ENCODE data around the gene KLK1. TPM values are rescaled to one million over a fixed set of nuclear protein-coding genes. Genes with fewer than 3 reads are reported as not detected.
A peak's percentile ranks its signal among the peaks of the same experiment; 100 is the strongest.

KLK1 gene
- total RNA-seq, 2 donors from 2014 or later: 104 to 130 TPM

DNA sequence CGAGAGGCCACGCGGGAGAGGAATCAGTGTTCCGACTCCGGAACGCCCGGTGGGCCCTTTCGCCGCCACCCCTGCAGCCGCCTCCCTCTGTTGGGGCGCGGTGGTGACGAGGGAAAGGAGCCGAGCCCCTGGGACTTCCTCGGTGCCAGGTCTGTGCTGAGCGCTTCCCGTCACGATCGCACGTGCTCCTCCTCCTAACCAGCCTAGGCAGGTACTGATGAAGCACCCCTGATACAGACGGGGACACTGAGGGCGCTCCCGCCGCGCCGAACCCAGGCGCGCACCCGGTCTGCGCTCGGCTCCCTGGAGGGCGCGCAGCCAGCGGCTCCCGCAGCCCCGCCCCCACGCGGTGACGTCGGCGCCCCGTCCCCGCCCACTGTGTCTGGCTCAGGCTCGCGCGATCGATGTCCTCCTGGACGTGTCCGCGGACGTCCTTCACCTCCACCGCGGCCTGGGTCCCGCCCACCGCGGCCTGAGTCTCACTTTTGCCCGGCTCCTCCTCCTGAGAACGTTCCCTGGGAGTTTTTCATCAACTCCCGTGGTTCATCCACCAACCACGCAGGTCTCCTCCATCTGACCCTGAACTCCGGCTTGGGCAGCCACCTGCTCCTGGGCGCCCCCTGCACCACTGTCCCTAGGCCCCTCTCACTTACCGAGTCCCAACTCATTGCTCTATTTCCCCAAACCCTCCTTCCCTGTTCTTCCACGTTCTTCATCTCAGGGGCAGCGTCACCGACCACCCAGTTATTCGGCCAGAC lies 12.4 kb upstream of the KLK1 start:
- TF ChIP-seq, protein P1, sequence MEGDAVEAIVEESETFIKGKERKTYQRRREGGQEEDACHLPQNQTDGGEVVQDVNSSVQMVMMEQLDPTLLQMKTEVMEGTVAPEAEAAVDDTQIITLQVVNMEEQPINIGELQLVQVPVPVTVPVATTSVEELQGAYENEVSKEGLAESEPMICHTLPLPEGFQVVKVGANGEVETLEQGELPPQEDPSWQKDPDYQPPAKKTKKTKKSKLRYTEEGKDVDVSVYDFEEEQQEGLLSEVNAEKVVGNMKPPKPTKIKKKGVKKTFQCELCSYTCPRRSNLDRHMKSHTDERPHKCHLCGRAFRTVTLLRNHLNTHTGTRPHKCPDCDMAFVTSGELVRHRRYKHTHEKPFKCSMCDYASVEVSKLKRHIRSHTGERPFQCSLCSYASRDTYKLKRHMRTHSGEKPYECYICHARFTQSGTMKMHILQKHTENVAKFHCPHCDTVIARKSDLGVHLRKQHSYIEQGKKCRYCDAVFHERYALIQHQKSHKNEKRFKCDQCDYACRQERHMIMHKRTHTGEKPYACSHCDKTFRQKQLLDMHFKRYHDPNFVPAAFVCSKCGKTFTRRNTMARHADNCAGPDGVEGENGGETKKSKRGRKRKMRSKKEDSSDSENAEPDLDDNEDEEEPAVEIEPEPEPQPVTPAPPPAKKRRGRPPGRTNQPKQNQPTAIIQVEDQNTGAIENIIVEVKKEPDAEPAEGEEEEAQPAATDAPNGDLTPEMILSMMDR (IDR thresholded peaks at IDR 0.05): no peak
- Histone ChIP-seq H3K27me3 (no peaks in the 10 kb centered on the region), H3K9ac (ENCODE audit: low read depth in 2 of 2, low read length in 2 of 2) (peak overlapping the region in 1 of 2 donors; percentile 69), H3K4me1 (no peaks in the 10 kb centered on the region), H3K27ac (peak overlapping the region; percentile 29), H3K4me3 (peak overlapping the region; percentile 62), H3K36me3 (no peaks in the 10 kb centered on the region), H3K9me3 (no peaks in the 10 kb centered on the region)
- peak; percentile 88 for DNase-seq
- intact Hi-C loops (cut with DNase I): no loop called here

DNA sequence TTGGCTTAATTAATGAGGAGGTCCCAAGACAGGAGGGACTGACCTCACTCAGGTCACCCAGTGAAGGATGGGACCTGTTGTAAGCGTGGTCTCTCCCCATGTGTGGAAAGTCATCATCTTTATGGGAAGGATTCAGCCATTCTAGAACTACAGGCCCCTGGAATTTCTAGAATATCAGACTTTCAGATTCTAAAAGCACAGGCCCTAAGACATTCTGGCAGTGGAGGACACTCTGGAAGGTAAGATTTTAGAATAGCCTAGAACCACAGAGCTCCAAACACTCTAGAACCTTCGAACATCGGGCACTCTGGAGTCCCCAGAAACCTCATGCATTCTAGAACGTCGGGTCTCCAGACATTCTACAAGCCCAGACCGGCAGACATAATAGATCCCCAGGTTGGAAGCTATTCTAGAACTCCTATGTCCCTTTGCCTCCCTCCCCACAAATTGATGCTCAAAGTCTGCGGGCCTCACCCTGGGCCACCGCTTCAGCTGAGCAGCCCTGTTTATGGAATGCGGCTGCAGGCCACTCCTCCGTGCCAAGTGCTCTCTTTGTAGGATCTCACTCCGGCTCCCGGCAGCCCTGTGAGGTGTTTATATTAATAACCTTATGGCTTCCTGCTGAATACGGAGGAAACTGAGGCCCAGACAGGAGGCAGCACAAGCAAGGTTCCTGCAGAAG lies 11.7 kb upstream of the KLK1 start:
- peak; percentile 62 for DNase-seq
- TF ChIP-seq, protein P1 (IDR thresholded peaks at IDR 0.05): no peak
- Histone ChIP-seq H3K9me3 (no peaks in the 10 kb centered on the region), H3K4me3 (peak overlapping the region; percentile 62), H3K4me1 (no peaks in the 10 kb centered on the region), H3K27ac (peak overlapping the region; percentile 29), H3K36me3 (no peaks in the 10 kb centered on the region), H3K27me3 (no peaks in the 10 kb centered on the region), H3K9ac (ENCODE audit: low read depth in 2 of 2, low read length in 2 of 2) (peak overlapping the region in 1 of 2 donors; percentile 69)
- intact Hi-C loops (cut with DNase I): no loop called here

DNA sequence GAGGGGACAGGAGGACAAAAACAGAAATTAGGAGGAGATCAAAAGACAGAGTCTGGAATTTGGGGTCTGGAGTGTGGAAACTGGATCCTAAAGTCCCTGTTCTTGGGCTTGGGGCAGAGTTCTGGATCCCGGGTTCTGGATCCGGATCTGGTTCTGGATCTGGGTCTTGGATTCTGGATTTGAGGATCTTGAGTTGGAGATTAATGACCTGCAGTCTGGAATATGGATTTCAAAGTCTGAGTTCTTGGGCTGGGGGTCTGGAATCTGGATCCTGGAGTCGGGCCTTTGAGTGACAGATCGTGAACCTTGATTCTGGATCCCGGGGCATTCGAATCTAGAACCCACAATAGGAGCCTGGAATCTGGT lies 10.2 kb upstream of the KLK1 start:
- Histone ChIP-seq H3K9me3 (no peaks in the 10 kb centered on the region), H3K36me3 (no peaks in the 10 kb centered on the region), H3K9ac (ENCODE audit: low read depth in 2 of 2, low read length in 2 of 2) (no peak overlapping the region), H3K4me1 (no peaks in the 10 kb centered on the region), H3K27ac (no peak overlapping the region), H3K27me3 (no peaks in the 10 kb centered on the region), H3K4me3 (no peak overlapping the region)
- intact Hi-C loops (cut with DNase I): no loop called here
- no peak for DNase-seq
- TF ChIP-seq, protein P1 (IDR thresholded peaks at IDR 0.05): no peak

DNA sequence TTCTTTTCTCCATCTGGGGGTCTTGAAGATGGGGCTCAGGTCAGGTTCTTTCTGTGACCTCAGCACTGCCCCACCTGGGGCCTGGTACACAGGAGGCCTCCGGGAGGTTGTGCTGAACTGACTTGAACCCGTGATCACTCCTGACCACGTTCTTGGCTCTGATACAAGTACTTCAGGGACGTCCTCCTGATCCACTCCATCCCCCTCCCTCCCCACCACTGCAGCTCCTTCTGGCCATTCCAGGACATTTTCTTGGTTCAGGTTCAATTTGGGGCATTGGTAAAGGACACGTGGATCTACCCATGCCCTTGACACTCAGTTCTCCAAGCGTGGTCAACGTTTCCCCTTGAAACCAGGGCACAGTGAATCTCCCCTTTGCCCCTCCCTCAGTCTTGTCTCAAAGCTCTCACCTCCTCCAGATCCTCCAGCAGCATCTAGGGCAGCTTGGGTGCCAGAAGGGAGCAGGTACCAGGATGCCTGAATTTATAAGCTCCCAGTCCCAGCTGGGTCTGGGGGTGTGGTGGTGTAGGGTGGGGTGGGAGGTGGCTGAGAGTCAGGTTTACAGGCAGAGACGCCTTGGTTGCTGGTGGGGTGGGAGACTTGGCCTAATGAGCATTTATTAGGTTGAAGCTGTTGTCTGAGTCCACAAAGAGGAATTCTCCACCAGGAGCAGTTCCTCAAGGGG lies 9.7 kb upstream of the KLK1 start, which contains the start of gene KLK15:
KLK15 (minus strand) TSS at position 458 of the 685 bp plus-strand sequence. CDS start 2,082 bp downstream, outside the sequence.
- Histone ChIP-seq H3K4me3 (no peak within 1 kb of the TSS), H3K27me3 (no peaks in the 10 kb centered on the region), H3K9ac (ENCODE audit: low read depth in 2 of 2, low read length in 2 of 2) (no peak within 1 kb of the TSS), H3K4me1 (no peaks in the 10 kb centered on the region), H3K9me3 (no peaks in the 10 kb centered on the region), H3K27ac (no peak within 1 kb of the TSS), H3K36me3 (no peaks in the 10 kb centered on the region)
- TF ChIP-seq, protein P1 (IDR thresholded peaks at IDR 0.05): no peak
- intact Hi-C loops (cut with DNase I): no loop called here
- DNase-seq: no peak

DNA sequence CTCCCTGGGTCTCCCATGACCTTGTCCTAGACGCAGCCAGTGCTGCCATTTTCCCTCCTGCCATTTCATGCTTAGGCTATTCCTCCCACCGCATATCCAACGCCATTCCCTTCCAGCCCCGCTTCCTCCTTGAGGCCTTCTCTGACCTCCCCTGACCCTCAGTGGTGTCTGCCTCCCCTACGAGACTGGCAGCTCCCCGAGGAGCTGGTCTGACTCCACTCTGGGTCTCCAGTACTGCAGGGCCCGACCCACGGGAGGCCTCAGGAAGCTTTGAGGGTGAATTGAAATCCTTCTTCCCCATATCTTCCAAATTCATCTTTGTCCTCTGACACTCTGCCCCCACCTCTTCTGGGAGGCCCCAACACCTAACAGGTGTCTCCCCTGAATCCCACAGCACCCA lies 9.1 kb upstream of the KLK1 start:
- Histone ChIP-seq H3K27me3 (no peaks in the 10 kb centered on the region), H3K9ac (ENCODE audit: low read depth in 2 of 2, low read length in 2 of 2) (no peak overlapping the region), H3K27ac (no peak overlapping the region), H3K4me1 (no peaks in the 10 kb centered on the region), H3K4me3 (no peak overlapping the region), H3K36me3 (no peaks in the 10 kb centered on the region), H3K9me3 (no peaks in the 10 kb centered on the region)
- TF ChIP-seq, protein P1 (IDR thresholded peaks at IDR 0.05): no peak
- intact Hi-C loops (cut with DNase I): no loop called here
- DNase-seq: no peak

All from colonic mucosa (tissue), 4 donors.